NOMO-1 treated with DMSO at 0.1 percent for 48 hours (cell line): ENCODE measurements around the gene SFMBT1.

Source experiments
- DNase-seq: peaks from one replicate; lab custom pipeline; 2025; ENCODE audit not compliant: unreplicated experiment; lab: John Stamatoyannopoulos, UW

The SFMBT1 gene

GRCh38 chr3:52857864-52858263 lies 188.0 kb downstream of the SFMBT1 start:
- DNase-seq, result no peak

- DNase-seq, result no peak
Measured at GRCh38 chr3:52857133-52857532, 188.7 kb downstream of the SFMBT1 start.

- no peak for DNase-seq
Measured at GRCh38 chr3:52856666-52857065, 189.2 kb downstream of the SFMBT1 start.

- DNase-seq, result no peak
Measured at GRCh38 chr3:52854013-52854412, 191.9 kb downstream of the SFMBT1 start.
